DMS53 treated with DMSO at 0.1 percent for 48 hours (cell line): ENCODE data around the gene STK16.
"Not testable (repeated sequence)": the region's sequence is repeated elsewhere in the genome, so short reads cannot be mapped to it uniquely, and the experiment has no call there.

Source experiments
- DNase-seq: peaks from one replicate; lab custom pipeline; 2025; ENCODE audit not compliant: unreplicated experiment; lab: John Stamatoyannopoulos, UW

The STK16 gene, protein sequence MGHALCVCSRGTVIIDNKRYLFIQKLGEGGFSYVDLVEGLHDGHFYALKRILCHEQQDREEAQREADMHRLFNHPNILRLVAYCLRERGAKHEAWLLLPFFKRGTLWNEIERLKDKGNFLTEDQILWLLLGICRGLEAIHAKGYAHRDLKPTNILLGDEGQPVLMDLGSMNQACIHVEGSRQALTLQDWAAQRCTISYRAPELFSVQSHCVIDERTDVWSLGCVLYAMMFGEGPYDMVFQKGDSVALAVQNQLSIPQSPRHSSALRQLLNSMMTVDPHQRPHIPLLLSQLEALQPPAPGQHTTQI

DNA sequence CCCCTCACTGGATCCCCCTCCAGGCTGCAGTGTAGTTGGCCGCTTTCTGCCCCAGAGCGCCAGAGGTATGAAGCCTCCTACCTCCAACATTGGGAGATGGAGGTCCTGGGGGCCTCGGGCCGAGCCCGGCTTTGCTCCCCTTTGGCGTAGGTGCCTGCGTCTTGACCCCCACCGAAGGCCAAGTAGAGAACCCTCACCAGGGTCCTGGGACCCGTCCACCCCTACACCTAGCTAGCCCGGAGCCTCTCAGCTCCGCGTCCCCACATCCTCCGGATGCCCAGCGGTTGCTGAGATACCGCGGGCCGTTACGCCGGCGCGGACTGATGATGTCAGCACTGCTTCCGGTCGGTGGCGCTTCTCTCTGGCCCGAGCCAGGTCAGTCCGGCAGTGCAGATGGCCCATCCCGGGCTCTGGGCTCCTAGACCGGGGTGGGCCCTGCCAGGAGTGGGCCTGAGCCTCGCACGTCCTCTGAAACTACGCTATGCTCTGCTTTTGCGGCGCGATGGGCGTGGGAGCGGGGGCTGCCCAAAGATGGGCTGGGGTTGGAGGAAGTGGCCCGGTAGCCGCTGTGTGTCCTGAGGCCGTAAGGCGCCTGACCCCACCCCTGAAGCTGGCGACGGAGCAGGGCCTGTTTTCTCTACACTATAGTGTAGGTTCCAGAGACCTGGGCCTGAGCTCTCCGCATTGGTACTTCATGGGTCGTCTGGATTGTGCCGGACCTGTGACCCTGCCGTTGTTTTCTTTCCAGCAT, at the start of gene STK16, which contains the start of gene GLB1L:
Gene STK16 (plus strand): TSS at position 332 of the 751 bp plus-strand sequence. CDS start 521 bp downstream, outside the sequence.
Gene GLB1L (minus strand): TSS at position 297 of the 751 bp plus-strand sequence. CDS start 1,871 bp downstream, outside the sequence.
- peak; percentile 40 for DNase-seq

DNA sequence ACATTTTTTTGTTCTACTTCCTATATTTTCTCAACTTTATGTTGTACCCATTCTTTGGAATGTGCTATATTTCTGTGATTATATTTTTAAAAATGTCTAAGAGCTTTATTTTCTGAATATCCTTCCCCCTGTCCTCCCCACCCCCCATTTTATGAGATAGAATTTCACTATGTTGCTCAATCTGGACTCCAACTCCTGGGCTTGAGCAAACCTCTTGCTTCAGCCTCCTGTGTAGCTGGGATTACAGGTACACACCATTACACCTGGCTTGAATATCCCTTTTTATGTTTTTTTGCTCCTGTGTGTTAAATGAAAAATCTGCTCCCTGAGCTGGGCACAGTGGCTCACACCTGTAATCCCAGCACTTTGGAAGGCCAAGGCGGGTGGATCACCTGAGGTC, 47.9 kb upstream of the STK16 start:
- no peak for DNase-seq

DNA sequence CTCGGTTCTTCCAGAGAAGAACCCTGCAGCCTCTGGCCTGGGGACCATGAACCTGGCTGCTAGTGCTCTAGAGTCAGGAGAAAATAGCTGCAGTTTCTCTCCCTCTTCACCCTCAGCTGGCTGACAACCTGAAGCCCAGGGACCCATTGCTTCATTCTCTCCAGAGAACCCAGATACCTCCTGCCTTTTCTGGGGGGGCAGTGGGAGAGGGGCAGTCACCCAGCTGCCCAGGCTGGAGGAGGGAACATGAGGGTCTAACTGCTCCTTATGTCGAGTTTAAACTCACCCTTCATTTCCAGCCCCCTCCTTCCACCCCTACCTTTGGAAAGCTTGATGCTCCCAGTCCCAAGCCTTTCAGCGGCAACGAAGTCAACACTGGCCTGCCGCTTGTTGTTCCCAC, 46.3 kb upstream of the STK16 start:
- no peak for DNase-seq

DNA sequence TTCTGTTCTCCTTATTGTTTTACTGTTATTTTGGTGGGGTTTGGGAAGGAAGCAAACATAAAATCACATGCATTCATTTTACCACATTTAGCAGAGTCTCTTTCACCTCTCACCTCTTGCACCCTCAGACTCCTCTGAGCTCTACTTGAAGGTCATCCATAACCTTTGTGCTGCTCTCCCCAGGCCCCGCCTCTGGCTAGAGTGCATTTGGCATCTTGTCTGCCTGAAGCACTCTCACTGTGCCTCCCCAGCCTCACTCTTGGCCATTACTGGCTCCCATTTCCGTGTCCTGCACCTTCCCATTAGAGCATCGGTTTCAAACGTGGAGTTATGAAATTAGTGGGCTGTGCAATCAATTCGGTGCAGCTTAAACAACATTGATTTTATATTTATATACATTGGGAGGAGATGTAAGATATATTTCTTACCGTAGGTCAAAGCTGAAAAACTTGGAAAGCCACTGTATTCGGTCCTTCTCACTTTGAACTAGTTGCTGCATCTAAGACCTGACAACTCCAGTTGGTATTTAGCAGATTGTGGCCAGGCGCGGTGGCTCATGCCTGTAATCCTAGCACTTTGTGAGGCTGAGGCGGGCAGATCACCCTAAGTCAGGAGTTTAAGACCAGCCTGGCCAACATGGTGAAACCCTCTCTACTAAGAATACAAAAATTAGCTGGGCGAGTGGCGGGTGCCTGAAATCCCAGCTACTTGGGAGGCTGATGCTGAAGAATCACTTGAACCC, 45.6 kb upstream of the STK16 start:
- no peak for DNase-seq

DNA sequence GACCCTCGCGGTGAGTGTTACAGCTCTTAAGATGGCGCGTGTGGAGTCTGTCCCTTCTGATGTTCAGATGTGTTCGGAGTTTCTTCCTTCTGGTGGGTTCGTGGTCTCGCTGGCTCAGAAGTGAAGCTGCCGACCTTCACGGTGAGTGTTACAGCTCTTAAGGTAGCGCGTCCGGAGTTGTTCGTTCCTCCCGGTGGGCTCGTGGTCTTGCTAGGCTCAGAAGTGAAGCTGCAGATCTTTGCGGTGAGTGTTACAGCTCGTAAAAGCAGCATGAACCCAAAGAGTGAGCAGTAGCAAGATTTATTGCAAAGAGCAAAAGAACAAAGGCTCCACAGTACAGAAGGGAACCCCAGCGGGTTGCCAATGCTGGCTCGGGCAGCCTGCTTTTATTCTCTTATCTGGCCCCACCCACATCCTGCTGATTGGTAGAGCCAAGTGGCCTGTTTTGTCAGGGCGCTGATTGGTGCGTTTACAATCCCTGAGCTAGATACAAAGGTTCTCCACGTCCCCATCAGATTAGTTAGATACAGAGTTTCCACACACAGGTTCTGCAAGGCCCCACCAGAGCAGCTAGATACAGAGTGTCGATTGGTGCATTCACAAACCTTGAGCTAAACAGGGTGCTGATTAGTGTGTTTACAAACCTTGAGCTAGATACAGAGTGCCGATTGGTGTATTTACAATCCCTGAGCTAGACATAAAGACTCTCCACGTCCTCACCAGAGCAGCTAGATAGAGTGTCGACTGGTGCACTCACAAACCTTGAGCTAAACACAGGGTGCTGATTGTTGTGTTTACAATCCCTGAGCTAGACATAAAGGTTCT, 44.6 kb upstream of the STK16 start:
- DNase-seq = not testable (repeated sequence)

DNA sequence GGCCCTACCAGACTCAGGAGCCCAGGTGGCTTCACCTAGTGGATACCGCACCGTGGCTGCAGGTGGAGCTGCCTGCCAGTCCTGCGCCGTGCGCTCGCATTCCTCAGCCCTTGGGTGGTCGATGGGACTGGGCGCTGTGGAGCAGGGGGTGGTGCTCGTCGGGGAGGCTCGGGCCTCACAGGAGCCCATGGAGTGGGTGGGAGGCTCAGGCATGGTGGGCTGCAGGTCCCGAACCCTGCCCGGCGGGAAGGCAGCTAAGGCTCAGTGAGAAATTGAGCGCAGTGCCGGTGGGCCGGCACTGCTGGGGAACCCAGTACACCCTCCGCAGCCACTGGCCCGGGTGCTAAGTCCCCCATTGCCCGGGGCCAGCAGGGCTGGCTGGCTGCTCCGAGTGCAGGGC, 43.9 kb upstream of the STK16 start:
- DNase-seq = not testable (repeated sequence)

DNA sequence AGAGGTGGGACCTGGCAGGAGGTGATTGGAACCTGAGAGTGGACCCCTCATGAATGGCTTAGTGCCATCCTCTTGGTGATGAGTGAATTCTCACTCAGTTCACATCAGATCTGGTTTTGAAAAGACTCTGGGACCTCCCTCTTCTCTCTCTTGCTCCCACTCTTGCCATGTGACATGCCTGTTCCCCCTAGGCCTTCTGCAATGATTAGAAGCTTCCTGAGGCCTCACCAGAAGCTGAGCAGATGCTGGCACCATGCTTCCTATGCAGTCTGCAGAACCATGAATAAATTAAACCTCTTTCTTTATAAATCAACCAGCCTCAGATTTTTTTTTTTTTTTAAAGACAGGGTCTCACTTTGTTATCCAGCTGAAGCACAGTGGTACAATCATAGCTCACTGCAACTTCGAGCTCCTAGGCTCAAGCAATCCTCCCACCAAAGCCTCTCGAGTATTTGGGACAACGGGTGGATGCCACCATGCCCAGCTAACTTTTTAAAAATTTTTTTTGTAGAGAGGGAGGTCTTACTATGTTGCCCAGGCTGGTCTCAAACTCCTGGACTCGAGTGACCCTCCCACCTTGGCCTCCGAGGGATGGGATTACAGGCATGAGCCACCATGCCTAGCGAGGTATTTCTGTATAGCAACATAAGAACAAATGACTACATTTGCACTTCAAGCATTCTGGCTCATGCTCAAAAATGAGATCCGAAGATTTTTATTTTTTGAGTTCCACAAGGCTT, 40.7 kb upstream of the STK16 start:
- DNase-seq = no peak

DNA sequence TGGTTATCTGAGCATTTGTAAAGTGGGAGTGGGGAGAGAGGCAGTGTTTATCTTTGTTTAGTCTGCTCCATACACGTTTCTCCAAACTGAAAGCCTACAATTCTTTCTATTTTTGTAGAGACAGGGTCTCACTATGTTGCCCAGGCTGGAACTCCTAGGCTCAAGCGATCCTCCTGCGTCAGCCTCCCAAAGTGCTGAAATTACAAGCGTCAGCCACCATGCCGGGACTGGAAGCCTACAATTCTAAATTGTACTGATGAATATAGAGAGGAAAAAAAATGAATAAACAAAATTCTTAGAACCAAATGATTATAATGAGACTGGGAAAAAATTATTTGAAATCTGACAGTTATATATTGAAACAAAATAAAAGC, 40.1 kb upstream of the STK16 start:
- no peak for DNase-seq

DNA sequence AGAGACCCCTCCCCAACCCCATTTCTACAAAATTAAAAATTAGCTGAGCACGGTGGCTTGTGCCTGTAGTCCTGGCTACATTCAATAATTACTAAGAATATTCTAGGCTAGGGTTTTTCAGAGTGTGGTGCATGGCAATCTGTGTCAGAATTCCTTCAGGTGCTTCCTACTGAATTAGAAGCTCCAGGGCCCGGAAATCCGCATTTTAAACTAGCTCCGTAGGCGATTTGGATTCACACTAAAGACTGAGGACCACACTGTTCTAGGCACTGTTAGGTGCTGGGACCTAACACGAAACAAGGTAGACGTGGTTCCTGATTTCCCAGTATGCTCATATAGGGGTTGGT, 39.3 kb upstream of the STK16 start:
- no peak for DNase-seq

DNA sequence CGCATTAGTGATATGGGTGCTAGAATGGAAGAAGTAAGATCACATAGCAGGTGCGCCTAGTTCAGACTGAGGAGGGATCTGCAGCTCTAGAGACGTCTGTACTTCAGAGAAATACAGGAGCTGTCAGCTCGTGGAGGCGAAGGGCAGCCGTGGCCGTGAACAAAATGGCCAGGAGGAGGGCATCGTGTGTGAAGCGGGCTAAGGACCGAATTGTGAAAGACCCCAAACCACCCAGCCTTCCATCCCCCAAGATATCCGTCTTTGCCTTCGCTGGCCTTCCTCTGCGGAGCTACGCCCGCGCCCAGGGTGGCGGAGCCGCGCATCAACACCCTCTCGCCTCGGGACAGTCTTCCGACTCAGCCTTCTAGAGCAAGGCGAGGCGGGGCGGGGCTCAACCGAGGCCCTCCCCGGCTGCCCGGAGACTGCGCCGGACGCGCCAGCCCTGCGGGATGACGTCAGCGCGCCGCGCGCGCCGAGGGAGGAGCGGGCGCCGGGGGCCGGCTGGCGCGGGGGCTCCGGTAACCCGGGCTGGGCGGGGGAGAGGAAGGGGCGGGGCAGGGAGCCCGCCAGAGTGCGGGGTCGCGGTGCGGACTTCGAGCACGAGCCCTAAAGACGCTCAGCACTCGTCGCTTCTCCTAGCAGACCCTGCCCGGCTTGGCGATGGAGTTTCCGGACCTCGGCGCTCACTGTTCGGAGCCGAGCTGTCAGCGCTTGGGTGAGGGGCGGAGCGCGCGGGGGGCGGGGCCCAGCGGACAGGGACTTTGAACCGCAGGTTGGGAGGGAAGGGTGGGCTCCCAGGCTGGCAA, 38.7 kb upstream of the STK16 start, which contains the start of gene ZFAND2B:
Gene ZFAND2B (plus strand): TSS at position 455 of the 806 bp plus-strand sequence. CDS start 206 bp downstream, at position 661.
- peak; percentile 75 for DNase-seq

DNA sequence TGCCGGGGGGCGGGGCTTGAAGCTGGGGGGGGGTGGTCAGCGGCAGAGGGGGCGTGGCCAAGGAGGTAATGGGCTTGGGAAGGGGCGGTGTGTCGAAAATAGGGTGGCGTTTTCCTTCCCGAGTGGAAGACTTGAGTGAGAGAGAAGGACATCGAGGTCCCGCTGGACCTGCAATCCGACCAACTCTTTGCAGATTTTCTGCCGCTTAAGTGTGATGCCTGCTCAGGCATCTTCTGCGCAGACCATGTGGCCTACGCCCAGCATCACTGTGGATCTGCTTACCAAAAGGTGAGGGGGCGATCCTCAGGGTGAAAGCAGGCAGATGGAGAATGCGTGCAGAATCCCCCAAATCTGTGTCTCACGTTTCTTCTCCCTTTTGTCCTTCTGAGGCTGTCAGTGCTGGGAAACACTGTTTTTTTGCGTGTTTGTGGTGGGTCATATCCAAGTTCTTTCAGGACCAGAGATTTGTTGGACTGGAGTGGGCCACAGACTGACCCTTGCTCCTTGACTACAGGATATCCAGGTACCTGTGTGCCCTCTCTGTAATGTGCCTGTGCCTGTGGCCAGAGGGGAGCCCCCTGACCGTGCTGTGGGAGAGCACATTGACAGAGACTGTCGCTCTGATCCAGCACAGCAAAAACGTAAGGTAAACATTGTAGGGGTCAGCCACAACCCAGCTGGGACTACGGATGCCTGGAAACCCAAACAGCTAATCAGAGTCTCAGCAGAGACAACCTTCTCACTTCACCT, 38.0 kb upstream of the STK16 start:
- peak; percentile 41 for DNase-seq

DNA sequence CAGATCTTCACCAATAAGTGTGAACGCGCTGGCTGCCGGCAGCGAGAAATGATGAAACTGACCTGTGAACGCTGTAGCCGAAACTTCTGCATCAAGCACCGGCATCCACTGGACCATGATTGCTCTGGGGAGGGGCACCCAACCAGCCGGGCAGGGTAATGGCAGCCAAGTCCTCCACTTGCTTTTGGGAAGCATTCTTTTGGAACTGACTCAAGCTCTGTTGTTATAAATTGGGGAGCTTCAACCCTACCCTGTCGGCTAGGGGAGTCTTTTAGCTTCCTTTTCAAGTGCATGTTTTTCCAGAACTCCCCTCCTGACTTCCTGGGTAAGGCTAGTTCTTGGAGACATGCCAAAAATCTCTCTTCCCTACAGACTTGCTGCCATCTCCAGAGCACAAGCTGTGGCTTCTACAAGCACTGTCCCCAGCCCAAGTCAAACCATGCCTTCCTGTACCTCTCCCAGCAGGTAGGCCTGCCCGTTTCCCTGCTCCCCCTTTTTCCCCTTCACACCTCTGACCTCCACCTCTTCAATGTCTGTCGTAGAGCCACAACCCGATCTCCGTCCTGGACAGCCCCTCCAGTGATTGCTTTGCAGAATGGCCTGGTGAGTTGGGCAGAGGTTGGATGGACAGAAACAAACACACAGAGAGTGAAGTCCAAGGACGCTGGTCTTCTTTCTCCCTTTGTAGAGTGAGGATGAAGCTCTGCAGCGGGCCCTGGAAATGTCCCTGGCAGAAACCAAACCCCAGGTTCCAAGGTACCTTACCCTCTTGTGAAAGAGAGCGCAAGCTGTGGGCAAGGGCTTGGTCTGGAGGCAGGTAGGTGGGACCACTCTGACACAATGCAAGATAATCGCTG, 37.2 kb upstream of the STK16 start:
- no peak for DNase-seq

DNA sequence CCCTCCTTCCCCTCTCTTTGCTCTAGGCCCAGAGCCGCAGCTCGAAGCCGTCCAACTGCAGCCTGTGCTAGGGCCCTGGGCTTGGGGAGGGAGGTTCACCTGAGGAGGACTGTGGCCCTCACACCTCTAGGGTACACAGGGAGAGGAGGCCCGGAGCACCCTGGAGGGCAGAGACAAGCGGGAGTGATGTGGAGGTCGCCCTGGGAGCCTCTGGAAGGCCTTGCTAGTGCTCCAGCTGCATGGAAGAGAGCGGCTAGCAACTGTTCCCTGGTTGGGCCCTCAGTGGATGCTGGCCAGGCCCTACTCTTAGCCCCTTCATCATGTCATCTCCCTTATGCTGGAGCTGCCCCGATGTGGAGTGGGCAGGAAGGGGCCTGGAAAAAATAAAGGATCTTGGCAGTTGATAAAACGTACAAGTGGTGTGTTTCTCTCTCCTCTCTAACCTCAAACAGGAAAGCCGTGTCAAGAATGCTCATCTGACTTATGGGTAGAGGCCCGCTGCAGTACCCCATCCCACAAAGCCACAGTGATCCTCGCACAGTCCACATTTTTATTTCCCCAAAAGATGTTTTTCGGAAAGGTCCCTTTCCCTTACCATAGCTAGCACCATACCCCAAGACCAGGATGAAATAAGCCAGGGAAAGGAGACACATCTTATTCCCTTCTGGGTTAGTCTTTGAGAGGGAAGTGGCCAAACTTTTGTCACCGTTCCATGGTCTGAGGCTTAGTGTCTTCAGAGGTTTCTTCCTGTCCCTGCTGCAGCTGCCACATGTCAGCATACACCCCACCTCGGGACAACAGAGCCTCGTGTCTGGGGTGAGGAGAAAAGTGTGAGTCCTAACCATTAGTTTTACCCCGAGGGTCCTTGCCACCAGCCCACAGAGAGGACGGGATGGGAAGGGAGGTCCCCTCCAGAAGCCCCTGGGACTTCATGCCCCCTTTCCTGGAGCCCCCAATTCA, 35.8 kb upstream of the STK16 start:
- no peak for DNase-seq

DNA sequence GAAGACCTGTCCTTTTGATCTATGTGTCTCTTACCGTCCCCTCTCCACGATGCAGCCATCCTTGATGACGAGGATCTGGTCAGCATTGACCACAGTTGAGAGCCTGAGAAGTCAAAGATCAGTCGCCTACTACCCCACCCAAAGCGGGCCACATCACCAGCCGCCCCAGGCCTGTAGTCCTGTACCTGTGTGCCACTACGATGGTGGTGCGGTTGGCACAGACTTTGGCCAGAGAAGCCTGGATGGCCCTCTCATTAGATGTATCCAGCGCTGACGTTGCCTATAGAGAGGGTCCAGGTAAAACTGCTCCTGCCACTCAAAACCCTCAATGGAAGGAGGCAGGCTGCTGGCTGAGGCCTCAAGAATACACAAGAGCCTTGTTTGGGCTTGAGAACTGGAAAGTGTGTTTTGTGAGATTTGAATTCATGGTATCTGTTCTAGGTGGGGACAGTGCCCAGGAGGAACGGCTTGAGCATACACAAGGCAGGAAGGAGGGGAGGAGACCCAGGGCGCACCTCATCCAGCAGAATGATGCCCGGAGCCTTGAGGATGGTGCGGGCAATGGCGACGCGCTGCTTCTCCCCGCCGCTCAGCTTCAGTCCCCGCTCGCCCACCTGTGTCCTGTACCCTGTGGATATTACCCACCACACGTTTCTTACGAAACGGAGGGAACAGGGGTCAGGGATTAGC, 34.9 kb upstream of the STK16 start:
- no peak for DNase-seq

DNA sequence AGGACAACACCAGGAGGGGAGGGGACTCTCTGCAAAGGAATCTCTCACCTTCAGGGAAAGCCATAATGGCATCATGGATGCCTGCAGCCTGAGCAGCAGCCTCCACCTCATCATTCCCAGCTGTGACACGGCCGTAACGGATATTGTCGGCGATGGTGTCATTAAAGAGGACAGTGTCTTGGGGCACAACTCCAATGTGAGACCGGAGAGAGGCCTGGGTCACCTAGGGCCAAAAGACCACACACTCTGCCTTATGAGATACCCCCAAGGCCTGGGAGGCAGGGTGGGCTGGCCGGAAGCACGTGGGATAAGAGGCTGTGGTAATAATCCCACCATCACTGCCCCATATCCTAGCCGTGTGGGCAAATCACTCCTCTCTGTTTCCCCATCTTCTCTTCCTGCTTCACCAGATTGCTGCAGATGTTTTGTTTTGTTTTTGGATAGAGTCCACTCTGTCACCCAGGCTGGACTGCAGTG, 34.4 kb upstream of the STK16 start:
- DNase-seq = no peak

DNA sequence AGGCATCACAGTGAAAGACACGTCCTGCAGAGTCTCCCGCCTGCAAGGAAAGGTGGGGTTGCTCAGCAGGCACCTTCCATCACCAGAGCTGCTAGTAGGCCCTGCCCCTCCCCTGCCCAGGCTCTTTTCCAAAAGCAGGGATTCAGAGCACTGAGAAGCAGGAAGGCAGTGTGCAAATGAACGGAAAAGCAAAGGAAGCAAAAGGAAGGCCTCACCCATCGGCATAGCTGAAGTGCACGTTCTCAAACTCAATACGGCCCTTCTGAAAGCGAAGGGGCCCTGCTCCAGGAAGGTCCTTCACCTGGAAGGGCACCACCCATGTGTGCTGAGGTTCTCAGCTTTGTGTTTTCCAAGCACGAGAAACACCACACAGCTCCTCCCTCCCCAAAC, 32.3 kb upstream of the STK16 start:
- DNase-seq = no peak
